Prostate gland (tissue), 2 donors: Measurements from ENCODE around the gene FOXO1.

Experiments
- POLR2A ChIP-seq: fragments of 450-650 bp; IDR thresholded peaks from one replicate; pipeline ENCODE4 v1.6.1; 2016; ENCODE audit warnings: antibody characterized with exemption, mild to moderate bottlenecking
- TF ChIP-seq, protein P1 (sequence below), 4 experiments: fragments of 200-600 bp in 2 of 4; fragments of 450-650 bp in 2 of 4; sonication (generic) in 2 of 4; IDR thresholded peaks; 1 replicate in 3 of 4; 2 replicates in 1 of 4; pipeline ENCODE4 v1.5.1; 2016 to 2019; ENCODE audit warnings: antibody characterized with exemption in 4 of 4, mild to moderate bottlenecking in 2 of 4, moderate library complexity in 2 of 4

- TF ChIP-seq, protein P1, sequence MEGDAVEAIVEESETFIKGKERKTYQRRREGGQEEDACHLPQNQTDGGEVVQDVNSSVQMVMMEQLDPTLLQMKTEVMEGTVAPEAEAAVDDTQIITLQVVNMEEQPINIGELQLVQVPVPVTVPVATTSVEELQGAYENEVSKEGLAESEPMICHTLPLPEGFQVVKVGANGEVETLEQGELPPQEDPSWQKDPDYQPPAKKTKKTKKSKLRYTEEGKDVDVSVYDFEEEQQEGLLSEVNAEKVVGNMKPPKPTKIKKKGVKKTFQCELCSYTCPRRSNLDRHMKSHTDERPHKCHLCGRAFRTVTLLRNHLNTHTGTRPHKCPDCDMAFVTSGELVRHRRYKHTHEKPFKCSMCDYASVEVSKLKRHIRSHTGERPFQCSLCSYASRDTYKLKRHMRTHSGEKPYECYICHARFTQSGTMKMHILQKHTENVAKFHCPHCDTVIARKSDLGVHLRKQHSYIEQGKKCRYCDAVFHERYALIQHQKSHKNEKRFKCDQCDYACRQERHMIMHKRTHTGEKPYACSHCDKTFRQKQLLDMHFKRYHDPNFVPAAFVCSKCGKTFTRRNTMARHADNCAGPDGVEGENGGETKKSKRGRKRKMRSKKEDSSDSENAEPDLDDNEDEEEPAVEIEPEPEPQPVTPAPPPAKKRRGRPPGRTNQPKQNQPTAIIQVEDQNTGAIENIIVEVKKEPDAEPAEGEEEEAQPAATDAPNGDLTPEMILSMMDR (IDR thresholded peaks at IDR 0.05) = no peak
- no peak for TF ChIP-seq POLR2A
Measured at GRCh38 chr13:40640845-40641458, 25.5 kb downstream of the FOXO1 start.
